DMS114 treated with DMSO at 0.1 percent for 48 hours (cell line): ENCODE results near the gene CHCHD4.
A peak's percentile ranks its signal among the peaks of the same experiment; 100 is the strongest.

ENCODE experiments used
- DNase-seq: peaks from one replicate; lab custom pipeline; 2025; ENCODE audit not compliant: unreplicated experiment; lab: John Stamatoyannopoulos, UW

Gene CHCHD4

DNA sequence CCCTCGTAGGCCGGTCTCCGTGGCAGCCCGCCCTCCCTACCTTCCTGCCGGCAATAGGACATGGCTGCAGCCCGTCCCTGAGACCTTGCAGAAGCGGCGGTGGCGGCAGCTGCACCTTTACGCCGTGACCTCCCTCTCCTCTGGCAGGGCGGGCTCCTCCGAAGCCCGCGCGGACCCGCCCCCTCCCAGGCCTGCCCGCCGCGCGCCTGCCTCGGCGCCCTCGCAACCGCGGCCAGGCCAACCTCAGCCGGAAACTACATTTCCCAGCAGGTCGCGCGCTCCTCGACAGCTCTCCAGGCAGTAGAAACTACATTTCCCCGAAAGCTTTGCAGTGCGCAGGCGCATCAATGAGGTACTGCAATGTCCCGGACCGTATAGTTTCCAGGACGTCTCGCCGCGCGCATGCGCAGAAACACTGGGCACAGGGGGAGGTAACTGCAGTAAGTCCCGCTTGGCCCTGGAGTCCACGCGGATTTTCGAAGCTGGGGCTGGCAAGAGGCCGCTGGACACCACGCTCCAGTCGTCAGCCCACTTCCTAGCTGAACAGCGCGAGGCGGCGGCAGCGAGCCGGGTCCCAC lies at the start of gene CHCHD4, which contains the start of gene TMEM43:
Gene CHCHD4 (minus strand): TSS at position 256 of the 578 bp plus-strand sequence. CDS start 194 bp downstream, at position 62.
Gene TMEM43 (plus strand): TSS at position 438 of the 578 bp plus-strand sequence. CDS start 142 bp downstream, outside the sequence.
- peak; percentile 97 for DNase-seq

DNA sequence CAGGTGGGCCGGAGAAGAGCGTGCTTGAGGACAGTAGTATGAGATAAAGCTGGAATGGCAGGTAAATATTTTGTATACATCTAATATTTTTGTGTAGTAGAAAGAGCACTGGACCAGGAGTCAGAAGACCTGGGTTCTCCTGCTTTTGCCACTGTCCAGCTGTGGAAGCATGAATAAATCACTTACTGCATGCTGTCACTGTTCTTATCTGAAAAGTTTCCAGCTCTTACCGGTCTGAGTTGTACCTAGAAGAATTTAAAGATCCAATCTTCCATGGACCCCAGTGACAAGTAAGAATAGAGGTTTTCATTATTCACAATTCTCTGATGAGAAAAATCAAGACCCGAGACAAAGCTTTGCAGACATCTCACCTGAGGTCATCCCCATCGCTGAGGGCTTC lies 47.8 kb upstream of the CHCHD4 start:
- no peak for DNase-seq

DNA sequence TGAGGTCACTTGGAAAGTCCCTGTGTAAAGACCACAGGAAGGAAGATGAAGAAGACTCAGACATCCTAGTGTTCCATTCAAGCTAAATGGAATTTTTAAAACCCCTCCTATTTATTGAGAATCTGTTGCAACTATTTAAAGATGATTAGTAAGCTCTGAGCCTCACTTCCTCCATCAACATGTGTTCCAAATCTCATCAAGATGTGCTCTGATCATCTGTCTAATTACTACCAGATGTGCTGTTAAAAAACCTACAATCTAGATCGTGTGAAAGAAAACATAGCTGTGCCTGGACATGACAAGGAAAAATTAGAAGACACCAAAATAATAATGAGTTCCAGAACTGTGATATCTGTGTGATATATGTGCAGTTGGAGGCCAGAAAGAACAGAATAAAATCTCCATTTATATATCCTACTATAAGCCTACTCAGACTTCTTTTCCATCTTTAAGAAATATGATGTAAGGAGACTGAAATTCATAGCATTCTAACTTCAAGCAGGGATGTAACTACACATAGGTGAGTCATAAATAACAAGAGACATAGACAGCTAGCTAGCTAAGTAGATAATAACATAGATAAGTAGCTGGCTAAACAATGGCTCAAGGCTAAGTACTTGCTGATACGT lies 46.0 kb upstream of the CHCHD4 start:
- no peak for DNase-seq

DNA sequence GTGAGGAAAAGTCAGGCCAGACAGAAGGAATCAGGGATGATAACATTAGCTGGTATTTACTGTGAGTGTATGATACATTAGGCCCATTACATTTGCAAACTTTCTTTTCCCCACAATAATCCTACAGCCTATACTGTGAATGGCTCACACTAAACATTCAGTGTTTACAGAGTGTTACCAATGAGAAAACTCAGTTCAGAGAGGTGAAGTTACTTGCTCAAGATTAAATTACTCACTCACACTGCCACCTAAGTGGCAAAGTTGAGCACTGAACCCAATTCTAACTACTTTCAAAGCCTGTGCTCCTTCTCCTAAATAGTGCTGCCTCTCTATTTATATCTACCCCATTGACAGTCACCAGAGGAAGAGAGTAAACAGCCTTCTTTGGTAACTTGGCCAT lies 45.2 kb upstream of the CHCHD4 start:
- no peak for DNase-seq

DNA sequence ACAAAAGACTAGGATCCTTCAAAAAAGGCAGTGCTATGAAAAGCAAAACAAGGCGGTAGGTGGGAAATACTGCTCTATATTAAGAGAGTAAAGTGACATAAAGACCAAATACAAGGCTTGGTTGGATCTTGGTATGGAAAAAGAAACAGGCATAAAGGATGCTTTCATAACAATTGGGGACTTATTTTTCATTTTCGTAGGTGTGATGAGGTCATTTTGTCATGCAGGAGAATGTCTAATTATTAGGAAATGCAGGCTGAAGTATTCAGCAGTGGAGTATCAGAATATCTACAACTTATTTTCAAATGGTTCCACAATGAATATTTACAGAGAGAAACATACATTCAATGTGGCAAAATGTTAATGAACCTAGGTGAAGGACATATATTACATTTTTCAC lies 44.8 kb upstream of the CHCHD4 start:
- no peak for DNase-seq

DNA sequence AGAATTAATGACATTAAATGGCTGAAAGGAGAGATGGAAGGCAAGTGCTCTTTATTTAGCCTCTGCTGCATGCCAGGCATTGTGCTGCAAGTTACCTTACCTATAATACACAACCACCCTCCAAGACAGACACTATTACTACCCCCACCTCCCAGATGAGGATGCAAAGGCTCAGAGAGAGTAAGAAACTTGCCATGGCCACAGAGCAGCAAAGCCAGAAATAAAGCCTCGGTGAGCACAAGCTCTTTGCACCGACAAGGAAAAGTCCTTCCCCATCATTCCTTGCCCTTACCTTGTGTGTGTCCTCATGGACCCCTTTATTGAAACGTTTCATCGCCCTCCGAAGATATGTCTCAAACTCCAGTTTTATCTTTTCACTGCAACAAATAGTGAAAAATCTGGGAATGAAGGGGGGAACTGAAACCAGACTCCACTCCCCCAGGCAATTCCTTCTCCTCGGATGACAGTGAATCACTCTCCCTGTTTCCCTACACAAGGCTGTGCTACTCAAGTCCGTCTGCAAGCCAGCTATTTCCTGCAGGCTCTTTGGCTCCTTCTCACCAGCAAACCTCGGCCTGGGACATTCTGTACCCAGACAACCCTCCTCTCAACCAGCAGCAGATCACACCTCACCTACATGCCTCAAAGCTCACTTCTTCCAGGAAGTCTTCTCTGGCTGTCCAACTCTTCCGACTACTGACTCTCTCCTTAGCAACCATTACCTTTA lies 42.4 kb upstream of the CHCHD4 start:
- DNase-seq, result no peak

DNA sequence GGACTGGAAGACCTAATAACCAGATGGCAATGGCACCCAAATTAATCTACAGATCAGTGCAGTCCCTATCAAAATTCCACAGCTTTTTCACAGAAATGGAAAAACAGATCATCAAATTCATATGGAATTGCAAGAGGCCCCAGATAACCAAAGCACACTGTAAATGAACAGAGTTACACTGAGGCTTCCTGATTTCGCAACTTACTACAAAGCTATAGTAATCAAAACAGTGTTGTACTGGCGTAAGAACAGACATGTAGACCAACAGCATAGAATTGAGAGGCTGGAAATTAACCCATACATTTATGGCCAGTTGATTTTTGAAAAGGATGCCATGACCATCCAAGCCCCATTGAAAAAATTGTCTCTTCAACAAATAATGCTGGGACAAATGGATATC lies 37.5 kb upstream of the CHCHD4 start:
- DNase-seq, result no peak

DNA sequence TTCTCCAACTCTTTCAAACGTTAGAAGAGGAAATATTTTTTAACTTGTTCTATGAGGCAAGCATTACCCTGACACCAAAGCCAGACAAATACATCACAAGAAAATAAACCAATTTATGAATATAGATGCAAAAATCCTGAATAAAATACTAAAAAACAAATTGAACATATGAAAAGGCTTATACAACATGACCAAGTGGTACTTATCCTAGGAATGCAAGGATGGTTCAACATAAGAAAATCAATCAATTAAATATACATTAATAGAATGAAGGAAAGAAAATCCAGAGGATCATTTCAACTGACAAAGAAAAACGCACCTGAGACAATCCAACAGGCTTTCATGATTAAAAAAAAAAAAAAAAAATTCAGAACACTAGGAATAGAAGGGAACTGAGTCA lies 36.6 kb upstream of the CHCHD4 start:
- DNase-seq, result no peak

DNA sequence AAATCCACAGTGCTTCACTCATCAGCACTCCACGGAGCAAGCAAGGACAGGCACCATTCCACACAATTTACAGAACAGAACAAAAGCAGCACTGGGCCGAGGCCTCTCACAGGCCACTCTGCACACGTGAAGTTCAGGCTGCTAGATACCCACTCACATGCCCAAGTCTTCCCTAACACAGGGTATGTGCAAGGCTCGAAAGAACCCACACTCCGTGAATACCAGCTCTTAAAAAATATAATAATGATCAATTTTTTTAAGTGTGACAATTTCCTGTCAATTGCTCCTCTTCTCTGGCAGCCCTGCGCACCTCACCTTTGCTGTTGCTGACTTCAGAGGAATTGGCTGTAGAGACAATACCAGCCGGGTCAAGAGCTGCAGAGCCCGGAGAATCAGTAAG lies 34.8 kb upstream of the CHCHD4 start:
- DNase-seq, result no peak

DNA sequence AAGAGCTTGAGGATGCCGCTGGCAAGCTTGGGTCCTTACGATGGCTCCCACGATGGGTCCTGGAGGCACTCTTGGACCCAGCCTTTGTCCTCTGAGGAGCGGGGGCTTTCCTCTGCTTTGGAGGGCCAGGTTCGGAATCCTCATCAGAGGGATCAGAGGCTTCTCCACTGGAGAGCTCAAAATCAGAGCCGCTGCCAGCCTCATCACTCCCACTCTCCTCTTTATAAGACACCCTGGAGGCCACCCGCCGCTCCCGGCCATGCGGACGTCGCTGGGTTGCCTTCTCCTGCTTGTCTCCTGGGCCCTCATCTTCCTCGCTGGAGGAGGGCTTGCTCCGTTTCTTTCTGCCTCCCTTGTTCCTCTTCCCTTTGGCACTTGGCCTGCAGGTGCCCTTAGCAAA lies 33.7 kb upstream of the CHCHD4 start:
- no peak for DNase-seq

DNA sequence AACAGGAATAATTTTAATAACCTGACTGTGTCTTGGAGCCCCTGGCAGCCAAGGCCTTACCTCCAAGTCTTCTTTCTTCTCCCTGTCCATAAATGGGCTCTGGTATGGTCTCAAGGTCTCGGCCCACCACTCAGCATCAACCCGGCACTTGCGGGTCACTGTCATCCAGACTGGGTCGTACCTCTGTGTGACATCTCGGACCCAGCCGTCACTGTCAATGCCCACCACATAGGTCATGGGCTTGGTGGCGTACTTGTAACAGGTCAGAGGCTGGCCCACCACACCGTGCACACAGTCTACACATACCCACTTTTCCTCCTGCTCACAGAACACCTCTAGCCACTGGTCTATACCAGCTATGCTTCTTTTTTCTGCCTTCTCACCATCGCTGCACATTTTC lies 33.3 kb upstream of the CHCHD4 start:
- DNase-seq, result no peak

DNA sequence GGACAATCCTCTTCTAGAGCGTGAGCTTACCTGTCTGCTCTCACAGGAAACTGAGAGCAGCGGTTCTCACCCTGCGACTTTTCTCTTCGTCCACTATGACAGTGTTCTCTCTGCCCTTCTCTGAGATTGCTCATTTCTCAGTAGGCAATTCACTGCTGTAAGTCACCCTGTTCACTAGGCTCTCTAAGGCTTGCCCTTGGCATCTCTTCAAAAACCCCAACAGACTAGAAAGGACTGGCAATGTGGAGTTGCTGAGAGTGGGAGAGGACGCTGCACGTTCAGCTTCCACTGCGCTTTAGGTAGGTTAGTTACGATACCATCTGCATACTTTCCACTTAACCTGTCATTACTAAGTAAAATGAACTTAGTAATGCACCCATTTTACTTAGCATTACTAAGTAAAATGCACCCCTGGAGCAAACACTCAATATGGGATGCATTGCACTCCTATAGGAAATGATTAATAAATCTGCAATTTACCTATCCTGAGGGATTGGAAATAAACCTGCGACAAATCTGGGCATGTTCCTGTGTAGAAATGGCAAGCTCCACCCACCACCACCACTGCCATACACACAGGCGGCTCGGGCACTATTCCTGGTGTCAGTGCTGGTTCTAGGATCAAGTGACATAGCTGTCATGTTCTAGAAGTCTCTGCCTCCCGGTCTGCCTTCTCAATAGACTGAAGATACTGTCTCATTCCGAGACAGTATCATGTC lies 32.3 kb upstream of the CHCHD4 start:
- no peak for DNase-seq

DNA sequence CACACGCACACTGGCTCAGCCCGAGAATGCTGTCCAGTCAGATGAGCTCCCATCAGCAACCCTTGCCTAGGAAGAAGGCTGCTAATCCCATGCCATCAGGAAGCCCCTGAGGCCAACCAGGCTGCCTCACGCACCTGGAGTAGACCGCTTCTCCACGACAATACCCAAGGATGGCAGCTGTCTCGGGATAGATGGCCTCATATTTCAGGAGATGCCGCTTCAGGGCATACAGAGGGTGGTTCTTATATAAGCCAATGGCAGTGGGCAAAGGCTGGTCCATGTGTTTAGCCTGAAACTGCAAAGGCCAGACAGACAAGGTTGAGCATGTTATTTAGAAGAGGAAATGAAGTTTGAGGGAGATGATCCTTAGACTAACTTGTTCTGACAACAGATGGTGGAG lies 31.5 kb upstream of the CHCHD4 start:
- DNase-seq, result no peak

DNA sequence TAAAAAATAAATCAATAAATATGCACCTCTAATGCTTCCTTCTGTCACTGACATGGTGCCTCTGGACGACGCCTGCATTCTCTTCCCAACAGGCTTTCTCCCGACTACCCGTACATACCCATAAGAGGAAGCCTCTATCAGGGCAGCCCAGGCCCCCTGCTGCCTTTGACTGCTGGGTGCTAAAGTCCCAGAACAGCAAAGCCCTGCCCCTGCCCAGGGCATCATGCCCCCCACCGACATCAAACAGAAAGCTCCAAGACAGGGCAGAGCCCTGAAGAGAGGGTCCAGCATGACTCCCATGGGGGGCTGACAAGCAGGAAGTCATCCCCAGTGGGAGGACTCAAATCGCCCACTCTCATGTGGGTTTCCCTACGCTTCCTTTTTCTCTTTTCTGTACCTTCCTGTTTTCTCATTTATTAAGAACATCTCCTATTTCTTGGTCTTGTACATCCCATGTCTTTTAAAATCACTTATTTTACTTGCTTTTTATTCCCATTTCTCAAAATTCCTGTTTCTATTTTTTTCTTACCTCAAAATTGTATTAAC lies 30.3 kb upstream of the CHCHD4 start:
- no peak for DNase-seq

DNA sequence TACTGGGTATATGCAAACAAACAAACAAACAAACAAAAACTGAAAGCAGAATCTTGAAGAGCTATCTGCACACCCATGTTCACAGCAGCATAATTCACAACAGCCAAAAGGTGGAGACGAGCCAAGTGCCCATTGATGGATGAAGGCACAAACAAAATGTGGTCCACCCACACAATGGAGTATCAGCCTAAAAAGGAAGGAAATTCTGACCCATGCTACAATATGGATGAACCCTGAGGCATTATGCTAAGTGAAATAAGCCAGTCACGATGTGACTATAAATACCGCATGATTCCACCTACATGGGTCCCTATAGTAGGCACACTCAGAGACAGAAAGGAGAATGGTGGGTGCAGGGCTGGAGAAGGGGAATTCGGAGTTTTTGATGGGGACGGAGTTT lies 29.6 kb upstream of the CHCHD4 start:
- no peak for DNase-seq

DNA sequence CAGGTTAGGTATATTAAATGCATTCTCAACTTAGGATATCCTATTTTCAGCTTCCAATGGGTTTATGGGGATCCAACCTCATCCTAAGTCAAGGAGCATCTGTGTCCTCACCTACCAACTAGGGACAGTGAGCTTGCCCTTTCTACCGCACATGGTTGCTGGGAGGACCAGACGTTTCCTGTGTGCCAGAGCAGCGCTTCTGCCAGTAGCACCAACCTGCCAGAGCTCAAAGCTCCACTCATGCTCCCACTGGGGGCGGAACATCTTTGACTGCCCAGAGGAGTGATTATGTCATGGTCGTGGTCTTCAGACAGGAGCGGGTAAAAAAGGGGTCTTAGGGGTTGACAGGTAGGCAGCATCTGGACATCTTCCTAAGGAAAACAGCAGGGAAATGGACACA lies 29.0 kb upstream of the CHCHD4 start:
- no peak for DNase-seq

DNA sequence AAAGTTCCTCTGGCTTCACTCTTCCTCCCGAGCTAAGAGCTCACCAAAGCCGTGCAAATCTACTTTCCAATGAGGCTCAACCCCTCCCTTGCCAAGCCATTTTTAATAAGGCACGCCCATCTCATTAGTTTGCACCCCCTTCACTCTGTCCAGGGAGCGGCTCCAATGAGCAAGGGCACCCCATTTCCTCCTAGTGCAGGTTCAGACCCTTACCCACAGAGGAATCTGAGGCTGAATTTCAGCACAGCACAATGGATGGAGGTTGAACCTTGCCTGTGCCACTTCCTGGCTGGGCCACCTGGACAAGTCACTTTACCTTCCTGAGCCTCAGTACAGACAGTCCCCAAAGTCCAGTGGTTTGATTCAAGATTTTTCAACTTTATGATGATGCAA lies 28.3 kb upstream of the CHCHD4 start:
- DNase-seq, result no peak

DNA sequence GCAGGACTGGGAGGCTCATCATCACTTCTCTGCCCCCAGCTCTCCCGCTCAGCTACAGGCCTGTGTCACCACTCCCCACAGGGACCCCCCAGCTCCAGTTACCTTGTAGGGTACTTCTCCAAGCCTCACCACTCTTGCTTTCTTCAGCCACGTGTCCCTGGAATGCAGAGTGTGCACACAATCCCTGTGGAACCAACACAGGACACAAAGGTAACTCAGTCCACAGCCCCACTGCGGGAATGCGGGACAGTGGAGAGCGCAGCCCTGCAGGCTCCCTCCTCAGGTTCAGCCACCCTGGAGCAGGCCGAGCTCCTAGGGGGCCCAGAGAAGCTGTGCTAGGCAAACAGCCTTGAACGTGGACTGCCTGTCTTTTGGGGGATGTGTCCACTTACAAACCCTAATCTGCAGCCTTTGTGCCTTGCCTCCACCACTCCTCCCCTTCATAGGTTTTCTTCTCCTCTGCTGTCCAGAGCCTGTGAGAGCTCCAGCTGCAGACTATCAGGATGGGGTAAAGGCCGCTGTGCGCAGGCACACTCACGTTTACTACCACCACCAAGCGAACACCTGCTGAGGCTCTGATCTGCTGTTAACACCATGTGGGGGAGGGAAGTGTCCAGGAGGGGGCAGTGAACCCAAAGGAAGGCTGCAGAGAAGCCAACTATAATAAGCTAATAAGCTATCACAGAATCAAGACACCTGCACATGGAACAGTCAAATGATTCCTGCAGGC lies 27.7 kb upstream of the CHCHD4 start:
- DNase-seq, result no peak

DNA sequence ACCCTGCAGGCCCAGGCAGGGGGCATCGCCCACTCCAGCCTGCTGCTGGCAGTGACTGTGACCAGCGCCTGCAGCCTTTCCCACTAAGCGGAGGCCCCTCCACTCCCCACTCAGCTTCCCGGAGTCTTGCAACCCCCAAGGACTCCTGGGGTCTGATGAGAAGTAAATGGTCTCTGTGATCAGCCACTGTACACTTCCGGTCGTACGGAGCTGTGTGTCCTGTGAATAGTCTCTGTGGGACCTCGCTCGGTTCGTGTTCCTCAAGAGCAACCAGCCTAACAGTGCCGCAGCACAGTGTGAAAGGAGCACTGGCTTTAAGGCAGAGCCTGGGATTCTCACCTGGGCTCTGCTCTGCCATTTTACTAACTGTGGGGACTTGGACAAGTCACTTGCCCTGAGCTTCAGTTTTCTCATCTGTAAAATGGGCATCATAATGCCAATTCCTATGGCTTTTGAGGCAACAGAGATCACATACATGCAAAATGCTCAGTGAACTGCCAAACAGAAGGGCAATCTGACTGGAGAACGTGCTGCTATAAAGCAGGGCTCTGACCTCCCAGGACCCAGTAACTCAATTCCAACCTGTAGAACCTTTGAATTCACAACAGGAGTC lies 26.9 kb upstream of the CHCHD4 start:
- no peak for DNase-seq

DNA sequence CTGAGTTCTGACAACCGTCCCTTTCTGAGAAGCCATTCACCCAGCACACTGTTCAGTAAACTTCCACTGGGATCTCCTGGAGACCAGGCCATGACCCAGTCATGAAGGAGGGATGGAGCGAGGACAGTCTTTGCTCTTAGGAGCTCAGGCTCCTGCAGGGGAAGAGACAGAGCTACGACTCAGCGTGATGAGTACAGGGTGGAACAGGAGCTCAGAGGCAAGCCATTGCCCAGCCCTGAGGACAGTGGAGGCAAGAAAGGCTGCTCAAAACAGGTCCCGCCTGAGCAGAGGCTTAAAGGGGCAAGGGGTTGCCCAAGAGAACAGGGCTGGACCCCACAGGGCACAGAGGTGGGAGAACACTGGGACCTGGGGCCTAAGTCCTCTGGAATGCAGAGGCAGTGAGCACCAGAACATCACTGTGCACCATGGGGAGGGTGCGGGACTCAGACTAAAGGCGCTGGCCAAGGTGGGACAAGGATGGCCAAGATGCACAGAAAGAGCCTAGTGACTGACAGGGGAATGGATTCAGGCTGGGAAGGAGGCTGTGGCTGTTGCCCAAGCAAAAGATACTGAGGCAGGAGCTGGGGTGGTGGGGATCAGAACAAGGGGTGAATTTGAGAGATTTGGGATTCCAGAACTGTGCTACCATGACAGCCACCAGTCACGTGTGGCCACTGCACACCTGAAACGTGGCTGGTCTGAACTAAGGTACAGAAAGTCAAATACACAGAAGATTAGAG lies 26.0 kb upstream of the CHCHD4 start:
- DNase-seq, result no peak
